ENCODE results near the gene SMCO2.

The SMCO2 gene

DNA sequence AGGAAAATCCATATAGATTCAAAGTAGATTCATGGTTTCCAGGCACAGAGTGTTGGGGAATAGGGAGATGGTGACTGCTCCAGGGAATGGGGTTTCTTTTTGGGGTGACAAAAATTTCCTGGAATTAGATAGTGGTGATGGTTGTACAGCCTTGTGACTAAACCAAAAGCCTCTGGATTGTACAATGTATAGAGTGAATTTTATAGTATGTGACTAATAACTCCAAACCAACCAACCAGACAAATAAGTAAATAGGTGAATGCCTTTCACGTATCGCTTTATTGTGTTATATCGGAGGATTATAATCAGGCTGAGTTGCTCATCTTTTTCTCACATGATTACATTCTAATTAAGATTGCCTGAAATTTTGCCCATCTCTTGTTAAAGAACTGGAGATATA lies 52.8 kb downstream of the SMCO2 start:
- no peaks in the 10 kb centered on the region for H3K79me2 ChIP-seq (ENCODE audit: low read length)
- H3K27ac ChIP-seq (ENCODE audit: low read length), result no peak overlapping the region
- H3K9me2 ChIP-seq (replicated peaks; ENCODE audit: insufficient read depth, low read length), result no peaks in the 10 kb centered on the region
- no peak overlapping the region for H3K4me3 ChIP-seq (ENCODE audit: low read length)
- H3K4me2 ChIP-seq (ENCODE audit: low read depth, low read length), result no peak overlapping the region
- H3K27me3 ChIP-seq (replicated peaks; ENCODE audit: insufficient read depth, low read length), result no peaks in the 10 kb centered on the region
- no peaks in the 10 kb centered on the region for H3K9me3 ChIP-seq (replicated peaks; ENCODE audit: insufficient read depth, low read length)
- no peaks in the 10 kb centered on the region for H4K20me1 ChIP-seq (ENCODE audit: insufficient read depth, low read length)
- no peak for TF ChIP-seq EZH2 (optimal IDR thresholded peaks at IDR 0.05; ENCODE audit: low read depth, low read length)
- TF ChIP-seq EZH2phosphoT487 (IDR thresholded peaks at IDR 0.05; ENCODE audit: low read length), result no peak
- TF ChIP-seq, protein P1, sequence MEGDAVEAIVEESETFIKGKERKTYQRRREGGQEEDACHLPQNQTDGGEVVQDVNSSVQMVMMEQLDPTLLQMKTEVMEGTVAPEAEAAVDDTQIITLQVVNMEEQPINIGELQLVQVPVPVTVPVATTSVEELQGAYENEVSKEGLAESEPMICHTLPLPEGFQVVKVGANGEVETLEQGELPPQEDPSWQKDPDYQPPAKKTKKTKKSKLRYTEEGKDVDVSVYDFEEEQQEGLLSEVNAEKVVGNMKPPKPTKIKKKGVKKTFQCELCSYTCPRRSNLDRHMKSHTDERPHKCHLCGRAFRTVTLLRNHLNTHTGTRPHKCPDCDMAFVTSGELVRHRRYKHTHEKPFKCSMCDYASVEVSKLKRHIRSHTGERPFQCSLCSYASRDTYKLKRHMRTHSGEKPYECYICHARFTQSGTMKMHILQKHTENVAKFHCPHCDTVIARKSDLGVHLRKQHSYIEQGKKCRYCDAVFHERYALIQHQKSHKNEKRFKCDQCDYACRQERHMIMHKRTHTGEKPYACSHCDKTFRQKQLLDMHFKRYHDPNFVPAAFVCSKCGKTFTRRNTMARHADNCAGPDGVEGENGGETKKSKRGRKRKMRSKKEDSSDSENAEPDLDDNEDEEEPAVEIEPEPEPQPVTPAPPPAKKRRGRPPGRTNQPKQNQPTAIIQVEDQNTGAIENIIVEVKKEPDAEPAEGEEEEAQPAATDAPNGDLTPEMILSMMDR (IDR thresholded peaks at IDR 0.05; ENCODE audit: low read length), result no peak
- no peak for DNase-seq
- no peaks in the 10 kb centered on the region for H3K4me1 ChIP-seq (ENCODE audit: low read length)
- H2AFZ ChIP-seq (ENCODE audit: low read length), result no peak overlapping the region
- no peaks in the 10 kb centered on the region for H3K36me3 ChIP-seq (replicated peaks; ENCODE audit: insufficient read depth, low read length)
- H3K9ac ChIP-seq (ENCODE audit: low read length), result no peak overlapping the region
- no peaks in the 10 kb centered on the region for H3F3A ChIP-seq (ENCODE audit: insufficient read depth, low read length)

DNA sequence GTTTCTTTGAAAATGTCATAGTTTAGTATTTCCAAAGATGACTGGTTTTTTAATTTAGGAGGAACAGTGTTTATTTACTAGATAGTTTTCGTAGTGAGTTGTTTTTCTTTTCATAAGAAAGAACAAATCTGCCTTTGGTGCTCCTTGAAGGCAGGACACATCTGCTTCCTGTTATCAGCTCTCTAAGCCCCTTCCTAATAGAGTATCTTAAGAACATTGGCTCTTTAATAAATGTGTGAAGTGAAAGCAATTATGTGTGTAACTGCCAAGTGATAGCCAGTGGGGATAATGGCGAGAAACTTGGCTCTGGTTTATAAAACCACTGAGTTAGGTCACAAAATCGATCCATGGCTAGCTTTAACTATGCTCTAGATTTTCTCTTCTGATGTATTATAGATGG lies 54.0 kb downstream of the SMCO2 start:
- Histone ChIP-seq H3K4me3 (ENCODE audit: low read length) (no peak overlapping the region), H3K9ac (ENCODE audit: low read length) (no peak overlapping the region), H3K4me2 (ENCODE audit: low read depth, low read length) (no peak overlapping the region), H3K79me2 (ENCODE audit: low read length) (no peaks in the 10 kb centered on the region), H3K27me3 (replicated peaks; ENCODE audit: insufficient read depth, low read length) (no peaks in the 10 kb centered on the region), H3K9me2 (replicated peaks; ENCODE audit: insufficient read depth, low read length) (no peaks in the 10 kb centered on the region; the same call in 1 of the 2 replicates), H4K20me1 (ENCODE audit: insufficient read depth, low read length) (no peaks in the 10 kb centered on the region), H2AFZ (ENCODE audit: low read length) (no peak overlapping the region), H3K27ac (ENCODE audit: low read length) (no peak overlapping the region), H3F3A (ENCODE audit: insufficient read depth, low read length) (no peaks in the 10 kb centered on the region), H3K4me1 (ENCODE audit: low read length) (no peaks in the 10 kb centered on the region), H3K9me3 (replicated peaks; ENCODE audit: insufficient read depth, low read length) (no peaks in the 10 kb centered on the region), H3K36me3 (replicated peaks; ENCODE audit: insufficient read depth, low read length) (no peaks in the 10 kb centered on the region)
- TF ChIP-seq EZH2phosphoT487 (IDR thresholded peaks at IDR 0.05; ENCODE audit: low read length) (no peak), EZH2 (optimal IDR thresholded peaks at IDR 0.05; ENCODE audit: low read depth, low read length) (no peak)
- TF ChIP-seq, protein P1 (IDR thresholded peaks at IDR 0.05; ENCODE audit: low read length), result no peak
- no peak for DNase-seq

DNA sequence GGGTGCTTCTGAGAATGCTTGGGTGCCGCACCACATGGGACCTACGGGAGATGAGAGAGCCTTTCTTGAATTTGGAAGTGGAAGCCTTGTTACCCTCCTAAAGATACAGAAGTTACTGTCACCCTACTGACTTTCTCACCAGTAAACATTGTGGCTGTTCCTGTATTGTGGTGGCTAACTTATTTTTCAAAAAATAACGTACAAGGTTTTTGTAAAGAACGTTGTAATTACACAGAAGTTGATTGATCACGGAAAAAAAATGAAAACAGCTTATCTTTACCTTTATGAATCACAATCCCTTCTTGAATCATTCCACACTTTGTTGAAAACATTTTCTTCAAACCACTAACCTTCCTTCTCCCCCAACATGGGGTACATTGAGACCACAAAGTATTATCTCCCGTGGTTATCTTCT lies 55.5 kb downstream of the SMCO2 start:
- Histone ChIP-seq H3K4me1 (ENCODE audit: low read length) (no peaks in the 10 kb centered on the region), H3K9ac (ENCODE audit: low read length) (no peak overlapping the region), H4K20me1 (ENCODE audit: insufficient read depth, low read length) (no peaks in the 10 kb centered on the region), H3K4me2 (ENCODE audit: low read depth, low read length) (no peak overlapping the region), H2AFZ (ENCODE audit: low read length) (no peak overlapping the region), H3K79me2 (ENCODE audit: low read length) (no peaks in the 10 kb centered on the region), H3K27me3 (replicated peaks; ENCODE audit: insufficient read depth, low read length) (no peaks in the 10 kb centered on the region), H3K36me3 (replicated peaks; ENCODE audit: insufficient read depth, low read length) (no peaks in the 10 kb centered on the region), H3K9me3 (replicated peaks; ENCODE audit: insufficient read depth, low read length) (no peaks in the 10 kb centered on the region), H3K9me2 (replicated peaks; ENCODE audit: insufficient read depth, low read length) (no peaks in the 10 kb centered on the region; the same call in 1 of the 2 replicates), H3F3A (ENCODE audit: insufficient read depth, low read length) (no peaks in the 10 kb centered on the region), H3K4me3 (ENCODE audit: low read length) (no peak overlapping the region), H3K27ac (ENCODE audit: low read length) (no peak overlapping the region)
- TF ChIP-seq EZH2 (optimal IDR thresholded peaks at IDR 0.05; ENCODE audit: low read depth, low read length), result no peak
- TF ChIP-seq, protein P1 (IDR thresholded peaks at IDR 0.05; ENCODE audit: low read length), result no peak
- no peak for TF ChIP-seq EZH2phosphoT487 (IDR thresholded peaks at IDR 0.05; ENCODE audit: low read length)
- no peak for DNase-seq

All from MM.1S (cell line).